ENCODE measurements around the gene ANO9.

ANO9 gene

DNA sequence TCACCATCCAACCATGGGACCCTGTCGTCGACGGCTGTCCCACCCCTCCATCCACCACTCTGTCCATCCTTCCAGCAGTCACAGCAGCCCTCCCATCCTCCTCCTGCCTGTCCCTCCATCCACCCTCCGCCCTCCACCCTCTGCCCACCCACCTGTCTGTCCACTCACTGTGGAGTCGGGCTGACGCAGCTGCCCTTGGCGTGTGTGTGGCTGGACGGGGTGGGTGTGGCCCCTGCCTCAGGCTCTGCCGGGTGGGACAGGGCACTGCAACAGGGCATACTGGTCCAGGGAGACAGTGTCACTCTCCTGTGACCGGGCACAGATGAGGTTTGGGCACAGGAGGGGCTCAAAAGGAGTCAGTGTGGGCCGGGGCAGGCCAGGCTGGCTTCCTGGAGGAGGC, 45.9 kb downstream of the ANO9 start:
- Histone ChIP-seq H3K4me3 (replicated peaks; ENCODE audit: low read depth, low read length) (no peak overlapping the region), H3K36me3 (ENCODE audit: control insufficient read depth, insufficient read depth, low read length) (no peaks in the 10 kb centered on the region), H3K27me3 (replicated peaks; ENCODE audit: control insufficient read depth, insufficient read depth, low read length) (no peaks in the 10 kb centered on the region)
- TF ChIP-seq, protein P1, sequence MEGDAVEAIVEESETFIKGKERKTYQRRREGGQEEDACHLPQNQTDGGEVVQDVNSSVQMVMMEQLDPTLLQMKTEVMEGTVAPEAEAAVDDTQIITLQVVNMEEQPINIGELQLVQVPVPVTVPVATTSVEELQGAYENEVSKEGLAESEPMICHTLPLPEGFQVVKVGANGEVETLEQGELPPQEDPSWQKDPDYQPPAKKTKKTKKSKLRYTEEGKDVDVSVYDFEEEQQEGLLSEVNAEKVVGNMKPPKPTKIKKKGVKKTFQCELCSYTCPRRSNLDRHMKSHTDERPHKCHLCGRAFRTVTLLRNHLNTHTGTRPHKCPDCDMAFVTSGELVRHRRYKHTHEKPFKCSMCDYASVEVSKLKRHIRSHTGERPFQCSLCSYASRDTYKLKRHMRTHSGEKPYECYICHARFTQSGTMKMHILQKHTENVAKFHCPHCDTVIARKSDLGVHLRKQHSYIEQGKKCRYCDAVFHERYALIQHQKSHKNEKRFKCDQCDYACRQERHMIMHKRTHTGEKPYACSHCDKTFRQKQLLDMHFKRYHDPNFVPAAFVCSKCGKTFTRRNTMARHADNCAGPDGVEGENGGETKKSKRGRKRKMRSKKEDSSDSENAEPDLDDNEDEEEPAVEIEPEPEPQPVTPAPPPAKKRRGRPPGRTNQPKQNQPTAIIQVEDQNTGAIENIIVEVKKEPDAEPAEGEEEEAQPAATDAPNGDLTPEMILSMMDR (IDR thresholded peaks at IDR 0.05; ENCODE audit: insufficient read depth, low read length, poor library complexity, severe bottlenecking) = no peak
- no peak for DNase-seq (ENCODE audit: extremely low read depth, insufficient read length)

GRCh38 chr11:394858-395655, 46.8 kb downstream of the ANO9 start:
- no peak for DNase-seq (ENCODE audit: extremely low read depth, insufficient read length)
- H3K4me3 ChIP-seq (replicated peaks; ENCODE audit: low read depth, low read length) = no peak overlapping the region
- H3K36me3 ChIP-seq (ENCODE audit: control insufficient read depth, insufficient read depth, low read length) = no peaks in the 10 kb centered on the region
- H3K27me3 ChIP-seq (replicated peaks; ENCODE audit: control insufficient read depth, insufficient read depth, low read length) = no peaks in the 10 kb centered on the region
- TF ChIP-seq, protein P1 (IDR thresholded peaks at IDR 0.05; ENCODE audit: insufficient read depth, low read length, poor library complexity, severe bottlenecking) = no peak

GRCh38 chr11:394034-394857, 47.6 kb downstream of the ANO9 start, which contains the start of gene PKP3:
TSS of gene PKP3 (plus strand) at chr11:394209. CDS start at chr11:394293, 84 bp downstream.
- no peak for DNase-seq (ENCODE audit: extremely low read depth, insufficient read length)
- Histone ChIP-seq H3K27me3 (replicated peaks; ENCODE audit: control insufficient read depth, insufficient read depth, low read length) (no peaks in the 10 kb centered on the region), H3K4me3 (replicated peaks; ENCODE audit: low read depth, low read length) (no peak within 1 kb of the TSS), H3K36me3 (ENCODE audit: control insufficient read depth, insufficient read depth, low read length) (no peaks in the 10 kb centered on the region)
- TF ChIP-seq, protein P1 (IDR thresholded peaks at IDR 0.05; ENCODE audit: insufficient read depth, low read length, poor library complexity, severe bottlenecking) = no peak

DNA sequence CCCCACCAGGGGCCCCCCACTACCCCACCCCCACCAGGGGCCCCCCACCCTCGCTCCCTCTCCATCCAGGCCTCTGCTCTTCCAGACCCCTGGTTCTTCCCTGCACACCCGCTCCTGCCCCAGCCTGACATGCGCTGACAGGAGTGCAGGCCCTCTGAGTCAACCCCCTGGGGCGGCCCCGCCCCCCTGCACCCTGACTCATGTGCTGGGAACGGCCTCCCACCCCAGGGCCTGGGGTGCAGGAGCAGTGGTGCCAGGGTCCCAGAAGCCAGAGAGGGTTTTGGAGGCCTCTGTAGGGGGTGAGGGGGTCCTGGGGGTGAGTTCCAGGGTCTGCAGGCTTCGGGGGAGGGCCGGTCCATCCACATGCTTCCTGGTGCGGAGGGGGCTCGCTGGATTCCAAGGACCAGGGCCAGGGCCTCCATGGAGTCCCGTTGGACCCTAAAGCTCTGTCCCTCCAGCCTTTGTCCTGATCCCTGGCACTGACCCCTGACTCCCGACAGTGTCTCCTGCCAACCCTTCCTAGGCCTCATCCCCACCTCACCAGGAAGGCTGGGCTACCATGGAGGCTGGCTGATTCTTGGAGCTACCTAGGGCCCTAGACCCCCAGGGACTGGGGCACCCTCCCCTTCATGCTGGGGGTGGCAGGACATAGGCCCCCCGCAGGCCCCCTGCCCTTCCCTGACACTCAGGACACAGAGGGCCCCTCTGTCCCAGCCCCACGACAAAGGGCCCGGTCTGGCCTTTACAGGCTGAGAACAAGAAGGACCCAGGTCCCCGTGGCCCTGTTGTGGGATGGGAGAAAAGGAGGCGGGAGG, 48.4 kb downstream of the ANO9 start:
- Histone ChIP-seq H3K4me3 (replicated peaks; ENCODE audit: low read depth, low read length) (no peak overlapping the region), H3K27me3 (replicated peaks; ENCODE audit: control insufficient read depth, insufficient read depth, low read length) (no peaks in the 10 kb centered on the region), H3K36me3 (ENCODE audit: control insufficient read depth, insufficient read depth, low read length) (no peaks in the 10 kb centered on the region)
- no peak for DNase-seq (ENCODE audit: extremely low read depth, insufficient read length)
- TF ChIP-seq, protein P1 (IDR thresholded peaks at IDR 0.05; ENCODE audit: insufficient read depth, low read length, poor library complexity, severe bottlenecking) = no peak

DNA sequence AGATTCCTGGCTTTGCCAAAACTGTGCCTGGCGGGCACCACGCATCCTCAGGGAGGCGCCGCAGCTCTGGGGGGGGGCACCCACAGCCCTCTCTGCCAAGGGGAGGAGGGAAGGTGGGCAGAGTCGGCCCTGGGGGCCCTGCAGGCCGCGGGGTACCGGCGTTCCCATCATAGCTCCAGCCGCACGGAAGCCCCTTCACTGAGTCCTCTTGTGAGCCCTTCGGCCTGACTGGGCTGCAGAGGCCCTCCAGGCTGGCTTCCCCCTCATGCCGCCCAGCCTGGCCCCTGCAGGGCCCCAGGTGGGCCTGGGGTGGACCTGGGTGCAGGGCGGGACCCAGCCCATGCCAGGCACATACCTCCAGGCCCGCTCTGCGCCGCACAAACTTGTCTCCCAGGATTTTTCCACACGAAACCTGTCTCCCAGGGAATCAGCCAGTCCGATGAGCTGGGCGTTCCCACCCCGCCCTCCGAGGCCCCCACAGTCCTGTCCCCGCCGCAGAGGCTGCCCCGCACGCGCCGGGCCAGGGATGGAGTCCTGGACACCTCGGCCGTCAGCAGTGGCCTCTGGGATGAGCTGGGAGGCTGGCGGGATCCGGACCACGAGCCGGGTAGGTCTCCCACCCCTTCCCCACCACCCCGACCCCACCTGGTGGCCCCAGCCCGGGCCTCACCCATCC, 49.6 kb downstream of the ANO9 start:
- TF ChIP-seq, protein P1 (IDR thresholded peaks at IDR 0.05; ENCODE audit: insufficient read depth, low read length, poor library complexity, severe bottlenecking) = no peak
- no peak overlapping the region for H3K4me3 ChIP-seq (replicated peaks; ENCODE audit: low read depth, low read length)
- DNase-seq (ENCODE audit: extremely low read depth, insufficient read length) = no peak
- no peaks in the 10 kb centered on the region for H3K36me3 ChIP-seq (ENCODE audit: control insufficient read depth, insufficient read depth, low read length)
- H3K27me3 ChIP-seq (replicated peaks; ENCODE audit: control insufficient read depth, insufficient read depth, low read length) = no peaks in the 10 kb centered on the region

Data from GM06990 (cell line).